PFSK-1 (cell line): ENCODE results near the gene HLCS.

Experiments used
- POLR2AphosphoS5 ChIP-seq: IDR thresholded peaks from 2 replicates; pipeline ENCODE4 v1.6.1; 2012; ENCODE audit warnings: low read depth, mild to moderate bottlenecking, control low read depth, low read length, moderate library complexity
- SIN3A ChIP-seq: IDR thresholded peaks from 2 replicates; pipeline ENCODE4 v1.6.1; 2012; ENCODE audit warnings: mild to moderate bottlenecking, low read length, moderate library complexity, borderline replicate concordance; ENCODE audit not compliant: insufficient read depth

DNA sequence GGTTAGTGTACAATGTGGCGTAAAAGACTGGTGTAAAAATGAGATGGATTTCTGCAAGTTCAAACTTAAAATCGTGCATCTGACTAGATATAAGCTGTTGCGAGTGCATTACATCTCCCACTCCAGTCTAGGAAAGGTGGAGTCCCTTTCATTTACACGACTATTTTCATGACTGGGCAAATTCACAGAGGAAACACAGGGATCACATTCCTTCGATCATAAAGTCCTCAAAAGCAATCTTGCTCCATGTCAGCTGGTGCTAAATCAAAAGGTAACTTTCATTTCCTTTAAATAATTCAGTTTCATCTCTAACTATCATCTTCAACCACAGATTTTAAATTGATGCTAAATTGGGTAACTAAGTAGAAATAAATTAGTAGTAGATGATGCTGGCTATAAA lies 100.0 kb downstream of the HLCS start:
- TF ChIP-seq SIN3A (no peak), POLR2AphosphoS5 (no peak)
